Tongue (tissue), 2 donors: ENCODE data around the gene TAS2R14. TPM values are rescaled to one million over a fixed set of nuclear protein-coding genes. Genes with fewer than 3 reads are reported as not detected.

Experiments used
- DNase-seq: peaks from one replicate; pipeline ENCODE4 v3.0.0-alpha.2; 2015
- total RNA-seq: library from RNA; depleted of rRNA; stranded (reverse); fragments of >200 nt; gene quantifications from one replicate; pipeline ENCODE4 v1.2.3, GENCODE V29; 2014

The TAS2R14 gene
- total RNA-seq, result 9.1 TPM

- DNase-seq, result no peak
Measured at GRCh38 chr12:10939163-10939562, at the start of gene TAS2R14. TAS2R14 (minus strand) TSS chr12:10939263; CDS start chr12:10939207, 56 bp downstream.

- DNase-seq, result no peak
Measured at GRCh38 chr12:10986812-10987211, 47.7 kb upstream of the TAS2R14 start, which contains the start of gene TAS2R50. TAS2R50 (minus strand) TSS chr12:10986912; CDS start chr12:10986860, 52 bp downstream.

DNA sequence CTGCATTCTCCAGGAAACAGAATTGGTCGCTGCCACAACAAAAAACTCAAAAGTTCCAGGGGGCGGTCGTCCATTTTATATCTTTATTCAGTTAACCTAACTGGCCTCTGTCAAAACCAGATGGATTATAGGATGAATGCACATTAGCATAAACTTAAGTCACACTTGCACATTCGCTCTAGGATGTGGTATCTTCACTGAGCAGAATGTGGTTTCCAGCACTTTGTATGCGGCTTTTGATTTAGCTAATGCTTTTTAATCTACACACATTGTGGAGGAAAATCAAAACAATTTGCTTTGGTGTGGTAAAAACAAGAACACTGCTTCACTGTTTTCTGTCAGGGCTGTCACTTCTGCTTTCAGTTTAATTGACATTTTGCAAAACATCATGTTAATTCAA lies 43.2 kb upstream of the TAS2R14 start:
- no peak for DNase-seq

GRCh38 chr12:10974965-10975364 lies 35.9 kb upstream of the TAS2R14 start:
- DNase-seq, result no peak

- DNase-seq, result peak; percentile 9
Measured at GRCh38 chr12:10968765-10969456, 29.8 kb upstream of the TAS2R14 start.

DNA sequence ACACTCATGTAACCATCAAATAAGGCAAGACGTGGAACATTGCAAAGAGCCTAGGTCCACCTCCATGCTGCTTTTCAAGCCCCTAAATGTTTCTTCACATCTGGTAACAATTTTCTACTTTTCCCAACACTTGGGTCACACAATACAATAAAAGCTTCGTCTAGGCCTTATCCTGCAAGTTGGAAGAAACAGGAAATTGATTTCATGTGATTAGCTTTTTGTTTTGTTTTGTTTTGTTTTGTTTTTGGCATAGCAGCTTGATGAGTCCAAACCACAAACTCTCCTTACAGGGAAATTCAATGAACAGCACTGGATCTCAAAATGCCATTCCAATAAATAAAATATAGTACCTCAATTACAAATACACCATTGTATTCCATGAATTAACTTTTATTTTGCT lies 28.3 kb upstream of the TAS2R14 start:
- peak; percentile 13 for DNase-seq

- no peak for DNase-seq
Measured at GRCh38 chr12:10966314-10966713, 27.3 kb upstream of the TAS2R14 start.

GRCh38 chr12:10965476-10965875 lies 26.4 kb upstream of the TAS2R14 start:
- no peak for DNase-seq

GRCh38 chr12:10960211-10960610 lies 21.1 kb upstream of the TAS2R14 start:
- no peak for DNase-seq

- DNase-seq, result no peak
Measured at GRCh38 chr12:10959804-10960203, 20.7 kb upstream of the TAS2R14 start.

- DNase-seq, result no peak
Measured at GRCh38 chr12:10957741-10958140, 18.7 kb upstream of the TAS2R14 start.

DNA sequence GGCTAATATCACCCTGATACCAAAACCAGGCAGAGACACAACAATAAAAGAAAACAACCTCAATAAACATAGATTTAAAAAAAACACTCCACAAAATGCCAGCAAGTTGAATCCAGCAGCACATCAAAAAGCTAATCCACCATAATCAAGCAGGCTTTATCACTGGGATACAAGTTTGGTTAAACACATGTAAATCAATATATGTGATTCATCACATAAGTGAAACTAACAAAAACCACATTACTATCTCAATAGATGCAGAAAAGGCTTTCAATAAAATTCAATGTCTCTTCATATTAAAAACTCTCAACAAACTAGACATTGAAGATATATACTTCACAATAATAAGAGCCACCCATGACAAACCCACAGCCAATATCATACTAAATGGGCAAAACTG lies 17.0 kb upstream of the TAS2R14 start:
- DNase-seq, result no peak

DNA sequence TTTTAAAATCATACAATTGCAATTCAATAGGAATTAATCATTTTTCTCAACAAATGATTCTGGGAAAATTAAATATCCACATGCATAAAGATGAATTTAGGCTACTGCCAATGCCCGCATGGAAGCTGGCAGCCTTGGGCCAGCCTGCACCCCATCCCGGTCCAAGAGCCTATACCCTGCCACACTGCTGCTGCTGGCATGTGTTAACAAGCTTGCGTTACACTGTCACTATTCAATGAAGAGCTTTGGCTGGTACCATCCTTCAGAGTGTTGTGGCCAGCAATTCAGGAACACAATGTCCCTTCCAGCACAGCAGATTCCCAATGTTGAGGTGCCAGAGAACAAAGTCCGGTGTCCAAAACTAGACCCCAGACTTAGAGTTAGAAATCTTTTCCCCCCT lies 13.6 kb upstream of the TAS2R14 start:
- DNase-seq, result no peak

DNA sequence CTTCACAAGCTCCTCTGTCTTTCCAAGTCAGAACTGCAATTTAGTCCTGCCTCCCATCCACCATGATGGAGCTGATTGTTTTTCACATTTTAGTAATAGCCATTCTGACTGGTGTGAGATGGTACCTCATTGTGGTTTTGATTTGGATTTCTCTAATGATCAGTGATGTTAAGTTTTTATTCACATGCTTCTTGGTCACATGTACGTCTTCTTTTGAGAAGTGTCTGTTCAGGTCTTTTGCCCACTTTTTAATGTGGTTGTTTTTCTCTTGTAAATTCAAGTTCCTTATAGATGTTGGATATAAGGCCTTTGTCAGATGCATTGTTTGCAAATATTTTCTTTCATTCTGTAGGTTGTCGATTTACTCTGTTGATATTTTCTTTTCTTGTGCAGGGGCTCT lies 4.1 kb upstream of the TAS2R14 start:
- DNase-seq, result no peak

- peak; percentile 2 for DNase-seq
Measured at GRCh38 chr12:10941916-10942607, 3.0 kb upstream of the TAS2R14 start.

DNA sequence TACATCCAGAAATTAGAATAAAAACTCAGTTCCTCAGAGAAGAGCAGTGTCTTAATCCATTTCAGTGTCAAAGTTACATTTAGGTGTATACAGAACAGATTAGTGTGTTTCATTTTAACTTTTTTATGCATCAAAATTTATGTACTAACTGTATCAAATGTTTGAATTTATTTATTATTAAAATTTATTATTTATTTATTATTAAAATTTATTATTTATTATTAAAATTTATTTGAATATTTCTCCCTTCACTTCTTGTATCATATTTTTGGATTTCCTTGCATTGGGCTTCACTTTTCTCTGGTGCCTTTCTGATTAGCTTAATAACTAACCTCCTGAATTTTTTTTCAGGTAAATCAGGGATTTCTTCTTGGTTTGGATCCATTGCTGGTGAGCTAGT lies 2.3 kb upstream of the TAS2R14 start:
- DNase-seq, result no peak

- DNase-seq, result no peak
Measured at GRCh38 chr12:10940389-10940788, 1.3 kb upstream of the TAS2R14 start.

- DNase-seq, result no peak
Measured at GRCh38 chr12:10936506-10936905, 2.6 kb downstream of the TAS2R14 start.

GRCh38 chr12:10928746-10929286 lies 10.2 kb downstream of the TAS2R14 start, which contains the start of gene PRH2:
PRH2 (plus strand) TSS chr12:10929236; CDS start chr12:10929274, 38 bp downstream.
- DNase-seq, result no peak

DNA sequence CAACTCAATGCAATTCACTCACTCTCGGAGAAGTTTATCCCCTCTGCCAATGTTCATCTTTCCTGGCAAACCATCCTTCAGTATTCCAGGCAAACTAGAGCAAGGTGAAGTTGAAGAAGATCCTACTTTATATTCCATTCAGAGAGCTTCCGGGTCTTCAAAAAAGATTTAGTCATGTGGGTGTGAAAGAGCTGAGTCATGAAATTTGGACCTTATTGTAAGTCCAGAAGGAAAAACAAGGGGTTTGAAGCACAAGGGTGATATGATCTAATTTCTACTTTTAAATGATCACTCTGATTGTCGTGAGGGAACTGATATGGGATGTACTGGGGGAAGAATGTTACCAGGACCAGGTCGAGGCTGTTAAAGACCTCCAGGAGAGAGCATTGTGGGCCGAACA lies 12.8 kb downstream of the TAS2R14 start:
- DNase-seq, result no peak

- no peak for DNase-seq
Measured at GRCh38 chr12:10919809-10920208, 19.3 kb downstream of the TAS2R14 start.

DNA sequence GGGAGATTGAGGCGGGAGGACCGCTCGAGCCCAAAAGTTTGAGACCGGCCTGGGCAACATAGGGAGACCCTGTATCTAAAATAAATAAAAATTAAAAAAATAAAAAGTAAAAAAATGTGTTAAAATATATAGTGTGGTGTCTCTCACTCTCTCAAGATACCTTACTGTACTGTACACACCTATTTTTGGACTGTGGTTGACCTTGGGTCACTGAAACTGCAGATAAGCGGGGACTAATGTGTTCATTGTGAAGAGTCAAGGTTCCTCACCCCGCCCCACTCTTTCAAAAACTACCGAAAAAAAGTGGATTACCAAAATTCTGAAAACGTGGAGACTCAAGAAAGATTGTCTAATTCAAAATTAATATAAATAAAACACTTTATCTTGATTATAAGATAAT lies 28.7 kb downstream of the TAS2R14 start:
- DNase-seq, result no peak

- no peak for DNase-seq
Measured at GRCh38 chr12:10909462-10909861, 29.6 kb downstream of the TAS2R14 start, which contains the start of gene TAS2R13. TAS2R13 (minus strand) TSS chr12:10909562; CDS start chr12:10909298, 264 bp downstream.
